Measurements from ENCODE around the gene ADCK2. TPM values are rescaled to one million over a fixed set of nuclear protein-coding genes. Genes with fewer than 3 reads are reported as not detected.
"Not testable (repeated sequence)": the region's sequence is repeated elsewhere in the genome, so short reads cannot be mapped to it uniquely, and the experiment has no call there.

Gene ADCK2
- total and polyA plus RNA-seq, 10 of the 15 experiments (the other 5 are each of a cell fraction or from before 2014, with no cell fraction given): 0.52 to 19.4 (median 13.1) TPM

DNA sequence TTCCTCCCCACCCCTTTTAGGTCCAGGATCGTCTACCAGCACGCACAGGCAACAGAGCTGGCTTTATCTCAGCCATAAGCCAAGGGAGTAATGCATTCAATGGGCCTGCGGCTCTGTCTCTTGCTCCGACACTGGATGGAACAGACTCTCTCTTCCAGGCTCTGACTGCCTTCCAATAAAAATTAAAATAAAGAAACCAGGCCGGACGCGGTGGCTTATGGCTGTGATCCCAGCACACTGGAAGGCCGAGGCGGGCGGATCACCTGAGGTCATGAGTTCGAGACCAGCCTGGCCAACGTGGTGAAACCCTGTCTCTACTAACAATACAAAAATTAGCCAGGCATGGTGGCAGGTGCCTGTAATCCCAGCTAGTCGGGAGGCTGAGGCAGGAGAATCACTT is 28.0 kb upstream of the ADCK2 start:
- H2AFZ ChIP-seq (ENCODE audit: control insufficient read depth, low read depth, low read length); BruUV-seq (replicated peaks); H3K36me3 ChIP-seq (ENCODE audit: control insufficient read depth in 2 of 2, insufficient read depth in 2 of 2, low read length in 1 of 2); SMC1A ChIA-PET (ENCODE audit: uncharacterized antibody, unreplicated experiment); H3K4me1 ChIP-seq (ENCODE audit: control insufficient read depth, insufficient read depth, low read length); DNase-seq (ENCODE audit: low read depth, low spot score); H3K4me3 ChIP-seq; H3K79me2 ChIP-seq (ENCODE audit: control insufficient read depth, insufficient read depth, low read length); intact Hi-C loops (cut with micrococcal nuclease; ENCODE audit: unreplicated experiment); H3K9ac ChIP-seq (ENCODE audit: control insufficient read depth, insufficient read depth, low read length); H3K4me2 ChIP-seq (ENCODE audit: control insufficient read depth, insufficient read depth); H4K20me1 ChIP-seq (ENCODE audit: control insufficient read depth, insufficient read depth); RAD21 ChIA-PET (ENCODE audit: unreplicated experiment); FAIRE-seq; H3K9me3 ChIP-seq (replicated peaks; ENCODE audit: control insufficient read depth, insufficient read depth, low read length); ATAC-seq; H3K27ac ChIP-seq (ENCODE audit: control insufficient read depth, insufficient read depth); in situ Hi-C loops (cut with MboI); POLR2A ChIA-PET; H3K27me3 ChIP-seq (replicated peaks in 1 of 2; ENCODE audit: control insufficient read depth in 2 of 2, insufficient read depth in 2 of 2, low read length in 1 of 2): not testable (repeated sequence)
- WGBS (ENCODE audit: insufficient coverage, insufficient replicate concordance, low lambda C conversion rate, missing lambda C conversion rate): 54% methylated on average over 13 of the region's 13 CpGs
- CTCF ChIA-PET: interaction anchor here (0.7 kb wide), 1 partner anchor 226 kb away, joined by 3 read pairs; no protein-coding TSS in a partner anchor

DNA sequence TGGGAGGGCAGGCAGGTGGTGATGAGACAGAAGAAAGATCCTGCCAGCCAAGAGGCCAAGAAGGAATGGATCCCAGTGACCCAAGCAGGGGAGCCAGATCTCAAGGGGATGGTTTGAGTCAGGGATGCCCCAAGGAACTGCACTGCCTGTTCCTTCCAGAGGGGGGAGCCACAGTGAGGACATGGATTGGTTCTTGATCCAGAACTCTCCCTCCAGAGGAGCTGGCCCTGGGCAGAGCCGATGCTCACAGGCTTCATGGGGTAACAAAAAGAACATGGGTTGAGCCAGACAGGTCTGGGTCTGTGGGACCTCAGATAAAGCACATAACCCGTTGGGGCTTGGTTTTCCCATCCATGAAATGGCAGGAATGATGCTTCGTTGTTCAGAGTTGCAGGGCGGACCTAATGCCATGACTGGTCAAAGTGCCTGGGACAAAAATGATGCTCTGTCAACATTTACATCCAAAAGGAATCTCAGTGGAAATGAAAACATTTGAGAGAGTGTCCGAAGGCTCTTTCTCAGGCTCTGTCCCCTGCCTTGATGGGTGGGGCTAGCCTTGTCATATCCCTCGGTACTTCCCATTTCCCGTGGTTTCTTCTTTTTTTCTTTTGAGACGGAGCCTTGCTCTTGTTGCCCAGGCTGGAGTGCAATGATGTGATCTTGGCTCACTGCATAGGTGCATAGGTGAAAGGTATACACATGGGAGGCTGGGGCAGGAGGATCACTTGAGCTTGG is 27.4 kb upstream of the ADCK2 start:
- ChIA-PET POLR2A (no interaction called here), RAD21 (ENCODE audit: unreplicated experiment) (no interaction called here), SMC1A (ENCODE audit: uncharacterized antibody, unreplicated experiment) (no interaction called here), CTCF (interaction anchor here (0.7 kb wide), 1 partner anchor 227 kb away, joined by 3 read pairs; no protein-coding TSS in a partner anchor)
- intact Hi-C loops (cut with micrococcal nuclease; ENCODE audit: unreplicated experiment) (no loop called here), in situ Hi-C loops (cut with MboI) (no loop called here)
- Histone ChIP-seq H3K27me3 (replicated peaks in 1 of 2; ENCODE audit: control insufficient read depth in 2 of 2, insufficient read depth in 2 of 2, low read length in 1 of 2) (peaks cover 0 to 6% of the 10 kb centered on the region in 2 experiments; a peak in 2 of 4 replicates), H3K4me2 (ENCODE audit: control insufficient read depth, insufficient read depth) (no peak overlapping the region), H3K4me1 (ENCODE audit: control insufficient read depth, insufficient read depth, low read length) (no peaks in the 10 kb centered on the region), H4K20me1 (ENCODE audit: control insufficient read depth, insufficient read depth) (no peaks in the 10 kb centered on the region), H3K27ac (ENCODE audit: control insufficient read depth, insufficient read depth) (no peak overlapping the region), H3K4me3 (no peak overlapping the region), H3K36me3 (ENCODE audit: control insufficient read depth in 2 of 2, insufficient read depth in 2 of 2, low read length in 1 of 2) (no peaks in the 10 kb centered on the region), H3K9me3 (replicated peaks; ENCODE audit: control insufficient read depth, insufficient read depth, low read length) (no peaks in the 10 kb centered on the region; the same call in 2 of the 3 replicates), H2AFZ (ENCODE audit: control insufficient read depth, low read depth, low read length) (no peak overlapping the region), H3K9ac (ENCODE audit: control insufficient read depth, insufficient read depth, low read length) (no peak overlapping the region), H3K79me2 (ENCODE audit: control insufficient read depth, insufficient read depth, low read length) (no peaks in the 10 kb centered on the region)
- no TSS peak for BruUV-seq (replicated peaks)
- no peak for DNase-seq (ENCODE audit: low read depth, low spot score)
- WGBS (ENCODE audit: insufficient coverage, insufficient replicate concordance, low lambda C conversion rate, missing lambda C conversion rate): 39% methylated on average over 8 of the region's 8 CpGs
- FAIRE-seq: no peak
- TF ChIP-seq SREBF2 (IDR thresholded peaks at IDR 0.05; ENCODE audit: low read length): no peak
- TF ChIP-seq, protein P1, sequence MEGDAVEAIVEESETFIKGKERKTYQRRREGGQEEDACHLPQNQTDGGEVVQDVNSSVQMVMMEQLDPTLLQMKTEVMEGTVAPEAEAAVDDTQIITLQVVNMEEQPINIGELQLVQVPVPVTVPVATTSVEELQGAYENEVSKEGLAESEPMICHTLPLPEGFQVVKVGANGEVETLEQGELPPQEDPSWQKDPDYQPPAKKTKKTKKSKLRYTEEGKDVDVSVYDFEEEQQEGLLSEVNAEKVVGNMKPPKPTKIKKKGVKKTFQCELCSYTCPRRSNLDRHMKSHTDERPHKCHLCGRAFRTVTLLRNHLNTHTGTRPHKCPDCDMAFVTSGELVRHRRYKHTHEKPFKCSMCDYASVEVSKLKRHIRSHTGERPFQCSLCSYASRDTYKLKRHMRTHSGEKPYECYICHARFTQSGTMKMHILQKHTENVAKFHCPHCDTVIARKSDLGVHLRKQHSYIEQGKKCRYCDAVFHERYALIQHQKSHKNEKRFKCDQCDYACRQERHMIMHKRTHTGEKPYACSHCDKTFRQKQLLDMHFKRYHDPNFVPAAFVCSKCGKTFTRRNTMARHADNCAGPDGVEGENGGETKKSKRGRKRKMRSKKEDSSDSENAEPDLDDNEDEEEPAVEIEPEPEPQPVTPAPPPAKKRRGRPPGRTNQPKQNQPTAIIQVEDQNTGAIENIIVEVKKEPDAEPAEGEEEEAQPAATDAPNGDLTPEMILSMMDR (IDR thresholded peaks at IDR 0.05 in 2 of 3, conservative IDR thresholded peaks at IDR 0.05 in 1 of 3; ENCODE audit: control insufficient read depth in 2 of 3, extremely low read depth in 1 of 3, insufficient read depth in 1 of 3, low read depth in 3 of 3, low read length in 3 of 3): peak in 2 of 3 experiments; percentile 37 to 42; a peak in 4 of 6 replicates
- TF ChIP-seq MTA3 (IDR thresholded peaks at IDR 0.05; ENCODE audit: borderline replicate concordance, low read length): no peak
- TF ChIP-seq EZH2 (IDR thresholded peaks at IDR 0.05; ENCODE audit: borderline replicate concordance, control insufficient read depth, low read depth, low read length): no peak
- no peak; the same call in 2 of the 3 replicates for ATAC-seq

Data from GM12878 (cell line).